VCaP (cell line): ENCODE measurements around the gene HIVEP1.

Experiments used
- H3K27ac ChIP-seq: fragments of 450-650 bp; 2 replicates; pipeline ENCODE4 v1.5.1; 2017
- TF ChIP-seq, protein P1 (sequence below): fragments of 450-650 bp; conservative IDR thresholded peaks from 2 replicates; pipeline ENCODE4 v1.5.1; 2017; ENCODE audit warnings: mild to moderate bottlenecking, moderate library complexity

HIVEP1 gene

DNA sequence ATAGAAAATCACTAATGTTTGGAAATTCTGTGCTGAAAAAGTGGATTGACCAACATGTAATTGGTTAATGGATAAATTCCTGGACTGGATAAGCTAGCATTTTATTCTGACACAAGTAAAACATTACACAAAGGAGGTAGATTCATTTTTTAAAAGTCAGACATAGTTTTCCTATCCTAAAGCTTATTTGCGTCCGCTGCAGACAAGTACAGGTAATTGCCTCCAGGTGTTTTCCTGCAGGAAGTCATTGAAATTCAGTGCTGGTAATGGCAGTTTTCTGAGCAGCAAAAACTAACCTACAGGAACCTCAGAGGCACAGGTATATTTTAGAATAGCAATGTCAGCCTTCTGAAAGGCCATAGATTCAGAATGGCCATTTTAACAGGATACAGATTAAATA, 20.0 kb upstream of the HIVEP1 start:
- TF ChIP-seq, protein P1, sequence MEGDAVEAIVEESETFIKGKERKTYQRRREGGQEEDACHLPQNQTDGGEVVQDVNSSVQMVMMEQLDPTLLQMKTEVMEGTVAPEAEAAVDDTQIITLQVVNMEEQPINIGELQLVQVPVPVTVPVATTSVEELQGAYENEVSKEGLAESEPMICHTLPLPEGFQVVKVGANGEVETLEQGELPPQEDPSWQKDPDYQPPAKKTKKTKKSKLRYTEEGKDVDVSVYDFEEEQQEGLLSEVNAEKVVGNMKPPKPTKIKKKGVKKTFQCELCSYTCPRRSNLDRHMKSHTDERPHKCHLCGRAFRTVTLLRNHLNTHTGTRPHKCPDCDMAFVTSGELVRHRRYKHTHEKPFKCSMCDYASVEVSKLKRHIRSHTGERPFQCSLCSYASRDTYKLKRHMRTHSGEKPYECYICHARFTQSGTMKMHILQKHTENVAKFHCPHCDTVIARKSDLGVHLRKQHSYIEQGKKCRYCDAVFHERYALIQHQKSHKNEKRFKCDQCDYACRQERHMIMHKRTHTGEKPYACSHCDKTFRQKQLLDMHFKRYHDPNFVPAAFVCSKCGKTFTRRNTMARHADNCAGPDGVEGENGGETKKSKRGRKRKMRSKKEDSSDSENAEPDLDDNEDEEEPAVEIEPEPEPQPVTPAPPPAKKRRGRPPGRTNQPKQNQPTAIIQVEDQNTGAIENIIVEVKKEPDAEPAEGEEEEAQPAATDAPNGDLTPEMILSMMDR: no peak
- no peak overlapping the region for H3K27ac ChIP-seq

- H3K27ac ChIP-seq: no peak overlapping the region
- TF ChIP-seq, protein P1: no peak
Observed at GRCh38 chr6:11994875-11995461, 17.1 kb upstream of the HIVEP1 start.

- TF ChIP-seq, protein P1: no peak
- H3K27ac ChIP-seq: no peak overlapping the region
Observed at GRCh38 chr6:11996751-11997150, 15.4 kb upstream of the HIVEP1 start.

DNA sequence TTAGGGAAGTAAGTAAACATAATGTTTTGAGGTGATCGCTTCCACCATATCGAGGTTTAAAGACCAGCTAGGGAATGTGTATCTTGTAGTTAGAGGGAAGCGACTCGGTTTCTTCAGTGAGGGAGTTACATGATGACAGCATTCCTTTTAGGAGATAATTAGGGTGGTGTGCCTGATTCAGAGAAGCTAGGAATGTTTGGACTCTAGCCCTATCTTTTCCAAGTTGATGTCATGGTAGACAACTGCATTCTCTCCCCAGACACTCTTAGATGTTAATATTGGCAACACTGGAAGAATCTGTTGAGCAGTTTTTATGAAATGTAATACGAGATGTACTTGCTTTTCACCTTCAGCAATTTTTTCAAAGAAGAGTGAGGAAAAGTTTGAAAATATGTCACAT, 12.9 kb upstream of the HIVEP1 start:
- no peak overlapping the region for H3K27ac ChIP-seq
- TF ChIP-seq, protein P1: no peak

- H3K27ac ChIP-seq: no peak overlapping the region
- TF ChIP-seq, protein P1: no peak
Observed at GRCh38 chr6:12000174-12000573, 11.9 kb upstream of the HIVEP1 start.

DNA sequence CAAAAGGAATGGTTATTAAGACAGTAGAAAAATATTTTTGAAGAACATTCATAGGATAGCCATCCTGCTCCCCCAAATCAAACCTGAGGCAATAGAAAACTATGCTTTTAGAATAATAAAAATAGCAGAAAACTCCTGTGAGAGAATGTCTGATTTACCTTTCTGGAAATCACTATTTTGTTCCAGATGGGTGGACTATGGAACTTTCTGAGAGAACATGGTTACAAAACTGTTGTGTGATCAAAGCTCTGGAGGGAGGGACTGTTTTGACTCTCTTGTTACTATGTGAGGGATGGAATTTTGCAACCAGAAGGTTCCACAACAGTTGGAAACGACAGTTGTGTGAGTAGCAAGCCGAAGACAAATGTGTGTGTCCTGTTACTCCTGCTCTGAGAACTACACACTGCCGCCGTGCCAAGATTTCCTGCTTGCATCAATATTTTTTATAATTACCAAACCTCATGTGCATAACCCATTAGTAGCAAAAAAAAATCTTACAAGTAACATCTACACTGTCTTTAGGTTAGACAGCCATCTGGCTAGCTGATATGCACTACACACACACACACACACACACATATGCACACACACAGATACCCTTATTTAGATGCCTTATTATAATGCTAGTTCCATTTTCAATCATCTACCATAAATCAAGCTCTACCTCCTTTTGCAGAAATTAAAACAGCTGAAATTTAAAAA, 11.0 kb upstream of the HIVEP1 start:
- no peak overlapping the region for H3K27ac ChIP-seq
- TF ChIP-seq, protein P1: no peak

DNA sequence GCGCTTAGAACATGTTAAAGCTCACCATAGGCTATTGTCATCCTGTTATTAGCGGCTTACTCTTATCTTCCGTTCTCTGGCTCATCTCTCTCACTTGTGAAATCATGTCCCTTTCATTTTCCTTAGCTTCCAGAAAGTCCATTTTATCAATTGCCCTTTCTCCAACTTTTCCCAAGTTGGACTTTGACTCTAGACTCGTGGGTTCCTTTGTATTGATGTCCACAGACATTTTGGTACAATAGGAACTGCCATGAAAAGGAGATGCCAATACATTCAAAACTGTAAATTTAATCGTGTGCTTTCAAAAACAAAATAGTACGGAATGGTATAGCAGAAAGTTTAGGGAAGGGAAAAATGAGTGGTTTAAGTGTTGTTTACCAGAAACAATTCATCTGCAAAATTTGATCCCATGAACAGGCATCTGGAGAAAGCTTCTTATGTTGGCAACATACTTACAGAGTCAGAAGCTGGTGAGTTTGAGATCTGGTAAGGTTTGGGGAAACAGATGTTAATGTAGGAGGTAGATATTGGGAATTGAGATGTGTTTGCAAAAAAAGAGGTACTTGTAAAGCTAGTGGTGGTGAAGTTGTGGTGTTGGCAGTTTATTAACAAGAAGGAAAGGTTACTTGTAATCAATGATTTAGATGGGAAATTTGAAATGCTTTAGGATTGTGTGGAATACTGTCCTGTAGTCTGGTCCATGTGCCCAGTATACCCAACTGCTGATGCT, 10.2 kb upstream of the HIVEP1 start:
- TF ChIP-seq, protein P1: no peak
- no peak overlapping the region for H3K27ac ChIP-seq
